ENCODE measurements around the gene TEX22. TPM values are rescaled to one million over a fixed set of nuclear protein-coding genes. Genes with fewer than 3 reads are reported as not detected.
A peak's percentile ranks its signal among the peaks of the same experiment; 100 is the strongest.

The TEX22 gene
- total RNA-seq, 1 donor from 2014 or later: 4.1 TPM

DNA sequence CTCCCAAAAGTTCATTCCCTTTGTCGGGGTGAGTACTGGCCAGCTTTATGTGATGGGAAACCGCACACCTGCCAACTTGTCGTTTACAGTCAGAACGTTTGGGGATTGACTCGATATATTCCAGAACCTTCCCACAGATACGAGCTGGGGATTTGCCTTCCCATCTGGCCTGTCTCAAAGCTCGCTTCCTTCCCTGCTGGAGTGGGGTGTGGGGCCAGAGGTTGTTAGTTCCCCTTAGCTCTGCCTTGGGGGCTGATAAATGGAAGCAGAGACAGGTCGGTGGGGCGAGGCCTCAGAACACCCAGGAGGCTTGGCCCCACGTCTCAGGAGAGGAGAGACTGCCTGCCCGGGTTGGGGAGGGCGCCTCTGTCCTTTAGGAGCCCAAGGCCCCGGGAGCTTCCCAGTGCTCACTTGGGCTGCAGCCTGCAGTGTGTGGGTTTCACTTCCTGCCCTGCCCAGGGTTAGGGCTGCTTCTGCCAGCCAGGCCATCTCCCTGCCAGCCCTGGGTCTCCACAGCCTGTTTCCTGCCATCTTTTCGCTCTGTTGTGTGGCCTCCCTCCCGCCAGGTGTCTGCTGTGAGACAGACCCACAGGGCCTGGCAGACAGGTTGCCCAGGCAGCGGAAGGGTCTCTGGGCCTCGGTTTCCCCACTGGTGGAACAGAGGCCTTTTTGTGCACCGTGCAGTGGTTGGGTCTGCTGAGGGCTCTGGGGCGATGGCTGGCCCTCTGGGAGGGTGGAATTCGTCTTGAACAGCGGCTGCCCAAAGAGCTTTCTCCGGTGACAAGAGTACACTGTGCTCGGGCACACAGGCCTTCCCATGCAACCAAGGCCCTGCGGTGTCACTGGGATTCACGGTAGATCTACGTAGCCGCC is 8.1 kb upstream of the TEX22 start:
- H3K4me3 Mint-ChIP-seq: no peak overlapping the region
- H3K4me1 Mint-ChIP-seq (ENCODE audit: unreplicated experiment): no peaks in the 10 kb centered on the region
- TF ChIP-seq, protein P1, sequence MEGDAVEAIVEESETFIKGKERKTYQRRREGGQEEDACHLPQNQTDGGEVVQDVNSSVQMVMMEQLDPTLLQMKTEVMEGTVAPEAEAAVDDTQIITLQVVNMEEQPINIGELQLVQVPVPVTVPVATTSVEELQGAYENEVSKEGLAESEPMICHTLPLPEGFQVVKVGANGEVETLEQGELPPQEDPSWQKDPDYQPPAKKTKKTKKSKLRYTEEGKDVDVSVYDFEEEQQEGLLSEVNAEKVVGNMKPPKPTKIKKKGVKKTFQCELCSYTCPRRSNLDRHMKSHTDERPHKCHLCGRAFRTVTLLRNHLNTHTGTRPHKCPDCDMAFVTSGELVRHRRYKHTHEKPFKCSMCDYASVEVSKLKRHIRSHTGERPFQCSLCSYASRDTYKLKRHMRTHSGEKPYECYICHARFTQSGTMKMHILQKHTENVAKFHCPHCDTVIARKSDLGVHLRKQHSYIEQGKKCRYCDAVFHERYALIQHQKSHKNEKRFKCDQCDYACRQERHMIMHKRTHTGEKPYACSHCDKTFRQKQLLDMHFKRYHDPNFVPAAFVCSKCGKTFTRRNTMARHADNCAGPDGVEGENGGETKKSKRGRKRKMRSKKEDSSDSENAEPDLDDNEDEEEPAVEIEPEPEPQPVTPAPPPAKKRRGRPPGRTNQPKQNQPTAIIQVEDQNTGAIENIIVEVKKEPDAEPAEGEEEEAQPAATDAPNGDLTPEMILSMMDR (conservative IDR thresholded peaks at IDR 0.05): no peak
- no peak for DNase-seq (ENCODE audit: extremely low spot score, unreplicated experiment)
- peak overlapping the region; percentile 61 for H3K27ac Mint-ChIP-seq
- no peaks in the 10 kb centered on the region for H3K36me3 Mint-ChIP-seq
- H3K9me3 Mint-ChIP-seq: no peaks in the 10 kb centered on the region
- H3K27me3 Mint-ChIP-seq: no peaks in the 10 kb centered on the region

DNA sequence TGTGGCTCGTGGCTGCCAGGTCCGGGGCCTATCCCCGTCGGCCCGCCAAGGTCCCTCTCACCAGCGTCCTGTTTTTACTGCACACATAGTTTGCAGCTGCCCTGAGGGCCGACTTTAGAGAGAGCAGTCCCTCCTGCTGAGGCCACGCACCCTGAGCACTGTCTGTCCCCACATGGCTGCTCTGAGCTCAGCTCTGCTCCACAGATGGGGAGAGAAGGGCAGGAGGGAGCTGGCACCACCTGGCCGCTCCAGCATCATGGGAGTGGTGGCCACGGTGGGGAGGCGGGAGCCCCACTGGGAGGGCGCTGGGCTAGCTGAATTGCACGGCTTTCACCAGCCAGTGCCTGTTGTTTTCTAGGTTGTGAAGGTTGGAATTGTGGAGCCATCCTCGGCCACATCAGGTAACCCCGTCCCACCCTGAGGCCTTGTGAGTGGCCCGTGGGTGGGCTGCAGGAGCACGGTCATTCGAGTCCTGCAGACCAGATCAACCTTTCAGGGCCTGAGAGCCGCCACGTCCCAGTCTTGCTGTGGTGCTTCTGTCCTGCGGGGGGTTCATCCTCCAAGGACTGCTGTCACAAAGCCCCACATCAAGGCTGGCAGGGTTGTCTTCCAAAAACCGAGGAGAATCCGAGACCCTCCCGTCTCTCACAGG is 7.4 kb upstream of the TEX22 start:
- H3K36me3 Mint-ChIP-seq: no peaks in the 10 kb centered on the region
- H3K9me3 Mint-ChIP-seq: no peaks in the 10 kb centered on the region
- TF ChIP-seq, protein P1 (conservative IDR thresholded peaks at IDR 0.05): no peak
- no peaks in the 10 kb centered on the region for H3K27me3 Mint-ChIP-seq
- DNase-seq (ENCODE audit: extremely low spot score, unreplicated experiment): no peak
- H3K4me3 Mint-ChIP-seq: no peak overlapping the region
- no peak overlapping the region for H3K27ac Mint-ChIP-seq
- no peaks in the 10 kb centered on the region for H3K4me1 Mint-ChIP-seq (ENCODE audit: unreplicated experiment)

DNA sequence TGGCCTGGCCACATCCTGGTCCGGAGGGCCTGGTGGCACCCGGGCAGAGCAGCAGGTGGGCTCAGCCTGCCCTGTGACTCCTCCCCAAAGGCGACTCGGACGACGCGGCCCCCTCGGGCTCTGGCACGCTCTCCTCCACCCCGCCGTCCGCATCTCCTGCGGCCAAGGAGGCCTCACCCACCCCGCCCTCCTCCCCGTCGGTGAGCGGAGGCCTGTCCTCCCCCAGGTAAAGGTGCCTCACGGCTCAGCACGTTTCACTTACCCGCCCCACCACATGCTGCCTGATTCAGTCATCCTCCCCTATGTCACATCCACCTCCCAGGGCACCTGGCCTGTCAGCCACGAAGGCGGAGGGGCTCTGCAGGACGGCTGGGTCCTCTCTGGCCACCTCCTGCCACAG is 6.8 kb upstream of the TEX22 start:
- TF ChIP-seq, protein P1 (conservative IDR thresholded peaks at IDR 0.05): no peak
- DNase-seq (ENCODE audit: extremely low spot score, unreplicated experiment): no peak
- H3K9me3 Mint-ChIP-seq: no peaks in the 10 kb centered on the region
- H3K27ac Mint-ChIP-seq: no peak overlapping the region
- no peak overlapping the region for H3K4me3 Mint-ChIP-seq
- H3K36me3 Mint-ChIP-seq: no peaks in the 10 kb centered on the region
- no peaks in the 10 kb centered on the region for H3K27me3 Mint-ChIP-seq
- no peaks in the 10 kb centered on the region for H3K4me1 Mint-ChIP-seq (ENCODE audit: unreplicated experiment)

DNA sequence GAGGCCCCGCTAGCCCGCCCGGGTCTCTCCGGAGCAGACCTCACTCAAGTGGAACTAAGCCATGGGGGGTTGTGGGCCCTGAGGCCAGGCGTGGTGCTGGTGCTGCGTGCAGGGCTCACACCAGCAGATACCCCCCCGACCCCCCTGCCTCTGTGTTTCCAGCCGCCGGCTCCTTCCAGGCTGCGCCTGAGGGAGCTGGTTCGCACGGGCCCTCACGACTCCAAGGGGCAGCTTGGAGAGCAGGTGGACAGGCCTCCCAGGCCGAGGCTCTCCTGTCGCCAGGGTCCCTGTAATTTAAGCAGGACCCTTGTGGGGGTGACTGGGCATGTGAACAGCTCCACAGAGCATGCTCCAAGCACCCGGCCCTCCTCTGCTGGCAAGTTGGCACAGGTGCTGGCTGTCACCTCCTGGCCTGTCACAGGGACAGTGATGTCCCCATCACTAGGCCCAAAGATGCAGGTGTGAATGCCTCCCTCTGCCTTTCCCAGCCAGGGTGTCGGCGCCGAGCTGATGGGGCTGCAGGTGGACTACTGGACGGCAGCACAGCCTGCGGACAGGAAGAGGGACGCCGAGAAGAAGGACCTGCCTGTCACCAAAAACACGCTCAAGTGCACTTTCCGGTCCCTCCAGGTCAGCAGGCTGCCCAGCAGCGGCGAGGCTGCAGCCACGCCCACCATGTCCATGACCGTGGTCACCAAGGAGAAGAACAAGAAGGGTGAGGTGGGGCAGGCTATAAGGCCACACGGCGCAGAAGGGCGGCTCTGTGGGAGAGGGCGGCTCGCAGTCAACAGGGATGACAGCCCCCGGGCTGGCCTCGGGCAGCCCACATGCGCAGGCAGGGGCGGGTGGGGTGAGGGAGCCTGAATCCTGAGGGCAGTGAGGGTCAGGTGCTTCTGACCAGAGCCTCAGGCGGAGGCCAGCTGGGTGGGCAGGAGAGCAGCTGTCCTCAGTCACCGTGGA is 5.9 kb upstream of the TEX22 start:
- TF ChIP-seq, protein P1 (conservative IDR thresholded peaks at IDR 0.05): no peak

DNA sequence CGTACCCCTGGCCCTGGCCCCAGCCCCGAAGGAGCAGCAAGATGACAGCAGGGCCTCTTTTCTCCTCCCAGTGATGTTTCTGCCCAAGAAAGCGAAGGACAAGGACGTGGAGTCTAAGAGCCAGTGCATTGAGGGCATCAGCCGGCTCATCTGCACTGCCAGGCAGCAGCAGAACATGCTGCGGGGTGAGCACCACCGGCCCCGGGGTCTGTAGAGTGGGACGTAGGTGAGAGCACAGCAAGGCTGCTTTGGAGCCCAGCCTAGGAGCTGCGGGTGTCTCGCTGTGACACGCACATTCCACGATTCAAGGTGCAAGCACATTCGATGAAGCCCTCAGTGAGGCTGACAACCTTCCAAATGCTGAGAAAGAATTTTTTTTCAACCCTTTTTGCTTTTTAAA is 5.2 kb upstream of the TEX22 start:
- Mint-ChIP-seq H3K27ac (no peak overlapping the region), H3K9me3 (no peaks in the 10 kb centered on the region), H3K4me1 (ENCODE audit: unreplicated experiment) (no peaks in the 10 kb centered on the region), H3K27me3 (no peaks in the 10 kb centered on the region), H3K36me3 (no peaks in the 10 kb centered on the region), H3K4me3 (no peak overlapping the region)
- no peak for DNase-seq (ENCODE audit: extremely low spot score, unreplicated experiment)
- TF ChIP-seq, protein P1 (conservative IDR thresholded peaks at IDR 0.05): no peak

More for the DNA sequence above, 5.9 kb upstream of the TEX22 start:
- H3K36me3 Mint-ChIP-seq: no peaks in the 10 kb centered on the region
- no peak overlapping the region for H3K4me3 Mint-ChIP-seq
- no peaks in the 10 kb centered on the region for H3K4me1 Mint-ChIP-seq (ENCODE audit: unreplicated experiment)
- no peak overlapping the region for H3K27ac Mint-ChIP-seq
- no peak for DNase-seq (ENCODE audit: extremely low spot score, unreplicated experiment)
- H3K27me3 Mint-ChIP-seq: no peaks in the 10 kb centered on the region
- no peaks in the 10 kb centered on the region for H3K9me3 Mint-ChIP-seq

Data from type B pancreatic cell (in vitro differentiated cells).